ENCODE data around the gene TMC6. TPM values are rescaled to one million over a fixed set of nuclear protein-coding genes. Genes with fewer than 3 reads are reported as not detected.

TMC6 gene
- total RNA-seq, 4 donors from 2014 or later, result 31.6 to 44.8 (median 39.0) TPM

- DNase-seq (ENCODE audit: low spot score in 2 of 2), result no peak
- H3K4me3 ChIP-seq (ENCODE audit: low read depth, poor library complexity, severe bottlenecking), result no peak overlapping the region
- intact Hi-C loops (cut with DNase I; ENCODE audit: low total_unique reads), result no loop called here
- TF ChIP-seq CTCF (IDR thresholded peaks at IDR 0.05) (no peak), POLR2A (IDR thresholded peaks at IDR 0.05) (no peak)
- 50 to 55% methylated on average over 10 of the region's 10 CpGs for WGBS, 2 donors
Measured at GRCh38 chr17:78107457-78107856, 21.1 kb downstream of the TMC6 start.

GRCh38 chr17:78106211-78106610 lies 22.3 kb downstream of the TMC6 start:
- TF ChIP-seq CTCF (IDR thresholded peaks at IDR 0.05), result no peak
- TF ChIP-seq POLR2A (IDR thresholded peaks at IDR 0.05), result no peak
- intact Hi-C loops (cut with DNase I; ENCODE audit: low total_unique reads), result no loop called here
- 91 to 95% methylated on average over 15 of the region's 15 CpGs for WGBS, 2 donors
- DNase-seq (ENCODE audit: low spot score in 2 of 2), result no peak
- no peak overlapping the region for H3K4me3 ChIP-seq (ENCODE audit: low read depth, poor library complexity, severe bottlenecking)

GRCh38 chr17:78105551-78105950 lies 23.0 kb downstream of the TMC6 start:
- intact Hi-C loops (cut with DNase I; ENCODE audit: low total_unique reads), result no loop called here
- no peak overlapping the region for H3K4me3 ChIP-seq (ENCODE audit: low read depth, poor library complexity, severe bottlenecking)
- no peak for TF ChIP-seq CTCF (IDR thresholded peaks at IDR 0.05)
- TF ChIP-seq POLR2A (IDR thresholded peaks at IDR 0.05), result no peak
- DNase-seq (ENCODE audit: low spot score in 2 of 2), result no peak
- WGBS, 2 donors, result 82 to 84% methylated on average over 13 of the region's 13 CpGs

- TF ChIP-seq CTCF (IDR thresholded peaks at IDR 0.05) (no peak), POLR2A (IDR thresholded peaks at IDR 0.05) (no peak)
- H3K4me3 ChIP-seq (ENCODE audit: low read depth, poor library complexity, severe bottlenecking), result no peak overlapping the region
- 86 to 88% methylated on average over 16 of the region's 16 CpGs for WGBS, 2 donors
- no peak for DNase-seq (ENCODE audit: low spot score in 2 of 2)
- intact Hi-C loops (cut with DNase I; ENCODE audit: low total_unique reads), result no loop called here
Measured at GRCh38 chr17:78105101-78105500, 23.5 kb downstream of the TMC6 start.

GRCh38 chr17:78104540-78104941 lies 24.0 kb downstream of the TMC6 start:
- H3K4me3 ChIP-seq (ENCODE audit: low read depth, poor library complexity, severe bottlenecking), result no peak overlapping the region
- no peak for DNase-seq (ENCODE audit: low spot score in 2 of 2)
- intact Hi-C loops (cut with DNase I; ENCODE audit: low total_unique reads), result no loop called here
- TF ChIP-seq CTCF (IDR thresholded peaks at IDR 0.05) (no peak), POLR2A (IDR thresholded peaks at IDR 0.05) (no peak)
- WGBS, 2 donors, result 92 to 94% methylated on average over 23 to 24 of the region's 28 CpGs

GRCh38 chr17:78103311-78103710 lies 25.2 kb downstream of the TMC6 start:
- TF ChIP-seq POLR2A (IDR thresholded peaks at IDR 0.05) (no peak), CTCF (IDR thresholded peaks at IDR 0.05) (no peak)
- H3K4me3 ChIP-seq (ENCODE audit: low read depth, poor library complexity, severe bottlenecking), result no peak overlapping the region
- WGBS, 2 donors, result 79 to 85% methylated on average over 4 of the region's 4 CpGs
- no peak for DNase-seq (ENCODE audit: low spot score in 2 of 2)
- intact Hi-C loops (cut with DNase I; ENCODE audit: low total_unique reads), result no loop called here

Data from lower leg skin (tissue), 4 donors.